NCI-H2171 (cell line): ENCODE results near the gene PCDH10.
"Not testable (repeated sequence)": the region's sequence is repeated elsewhere in the genome, so short reads cannot be mapped to it uniquely, and the experiment has no call there.

ENCODE experiments used
- DNase-seq: peaks from one replicate; lab custom pipeline; 2025; lab: John Stamatoyannopoulos, UW

PCDH10 gene

GRCh38 chr4:133233922-133234321 lies 84.8 kb downstream of the PCDH10 start:
- no peak for DNase-seq

- not testable (repeated sequence) for DNase-seq
Measured at GRCh38 chr4:133240451-133240850, 91.4 kb downstream of the PCDH10 start.
